ENCODE results near the gene AP1G1.

AP1G1 gene

GRCh38 chr16:71778780-71779179, 29.9 kb downstream of the AP1G1 start:
- H3K4me1 ChIP-seq (ENCODE audit: insufficient read depth, low read length), result no peaks in the 10 kb centered on the region
- H3K9ac ChIP-seq (ENCODE audit: low read depth, low read length), result no peak overlapping the region
- H3K4me3 ChIP-seq (ENCODE audit: low read length), result no peak overlapping the region
- peaks cover 41% of the 10 kb centered on the region for H3K36me3 ChIP-seq (ENCODE audit: insufficient read depth, low read depth, low read length)
- H3K9me3 ChIP-seq (ENCODE audit: insufficient read depth, low read depth, low read length), result no peaks in the 10 kb centered on the region
- no peak overlapping the region for H3K27ac ChIP-seq (ENCODE audit: low read length)
- H3K27me3 ChIP-seq (ENCODE audit: insufficient read depth, low read length), result no peaks in the 10 kb centered on the region

GRCh38 chr16:71777329-71777728, 31.3 kb downstream of the AP1G1 start:
- H3K27ac ChIP-seq (ENCODE audit: low read length), result no peak overlapping the region
- H3K9me3 ChIP-seq (ENCODE audit: insufficient read depth, low read depth, low read length), result no peaks in the 10 kb centered on the region
- no peak overlapping the region for H3K4me3 ChIP-seq (ENCODE audit: low read length)
- H3K9ac ChIP-seq (ENCODE audit: low read depth, low read length), result no peak overlapping the region
- peaks cover 48% of the 10 kb centered on the region for H3K36me3 ChIP-seq (ENCODE audit: insufficient read depth, low read depth, low read length)
- H3K4me1 ChIP-seq (ENCODE audit: insufficient read depth, low read length), result no peaks in the 10 kb centered on the region
- no peaks in the 10 kb centered on the region for H3K27me3 ChIP-seq (ENCODE audit: insufficient read depth, low read length)

DNA sequence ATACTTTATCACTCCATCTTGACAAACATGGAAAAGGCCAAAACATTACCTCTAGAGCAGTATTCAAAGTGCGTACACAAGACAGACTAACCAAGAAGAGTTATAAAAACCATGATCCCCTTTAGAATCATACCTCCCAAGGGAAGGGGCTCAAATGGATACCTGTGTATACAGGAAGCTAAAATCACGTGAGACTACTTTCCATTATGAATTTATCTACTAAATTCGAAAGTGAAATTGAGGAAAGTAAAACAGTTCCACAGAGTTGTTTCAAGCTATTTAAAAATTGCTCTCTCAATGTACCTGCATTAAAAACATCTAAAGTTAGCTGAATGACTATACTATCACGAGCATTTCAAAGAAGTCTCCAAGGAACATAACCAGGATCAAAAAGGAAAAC, 32.7 kb downstream of the AP1G1 start:
- H3K9ac ChIP-seq (ENCODE audit: low read depth, low read length), result no peak overlapping the region
- H3K9me3 ChIP-seq (ENCODE audit: insufficient read depth, low read depth, low read length), result no peaks in the 10 kb centered on the region
- H3K36me3 ChIP-seq (ENCODE audit: insufficient read depth, low read depth, low read length), result peaks cover 49% of the 10 kb centered on the region
- no peak overlapping the region for H3K4me3 ChIP-seq (ENCODE audit: low read length)
- no peaks in the 10 kb centered on the region for H3K27me3 ChIP-seq (ENCODE audit: insufficient read depth, low read length)
- H3K4me1 ChIP-seq (ENCODE audit: insufficient read depth, low read length), result no peaks in the 10 kb centered on the region
- no peak overlapping the region for H3K27ac ChIP-seq (ENCODE audit: low read length)

DNA sequence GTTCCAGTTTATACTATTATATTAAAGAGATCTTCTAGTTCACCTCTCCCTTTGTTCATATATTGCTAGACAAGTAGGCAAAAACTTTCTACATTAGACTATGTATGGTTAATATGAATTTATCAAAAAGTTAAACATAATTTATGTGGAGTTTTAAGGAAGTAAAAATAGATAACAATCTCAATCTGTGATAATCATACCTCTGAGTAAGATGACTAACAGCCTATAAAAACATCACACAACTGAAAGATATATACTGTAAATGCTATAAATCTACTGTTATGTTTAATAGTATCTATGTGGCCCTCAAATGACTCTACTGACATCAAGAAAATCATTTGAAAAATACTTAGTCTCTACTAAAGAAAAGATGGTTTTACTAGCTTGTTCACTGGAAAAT, 37.1 kb downstream of the AP1G1 start:
- H3K4me3 ChIP-seq (ENCODE audit: low read length), result no peak overlapping the region
- H3K36me3 ChIP-seq (ENCODE audit: insufficient read depth, low read depth, low read length), result peaks cover 66% of the 10 kb centered on the region
- no peaks in the 10 kb centered on the region for H3K27me3 ChIP-seq (ENCODE audit: insufficient read depth, low read length)

DNA sequence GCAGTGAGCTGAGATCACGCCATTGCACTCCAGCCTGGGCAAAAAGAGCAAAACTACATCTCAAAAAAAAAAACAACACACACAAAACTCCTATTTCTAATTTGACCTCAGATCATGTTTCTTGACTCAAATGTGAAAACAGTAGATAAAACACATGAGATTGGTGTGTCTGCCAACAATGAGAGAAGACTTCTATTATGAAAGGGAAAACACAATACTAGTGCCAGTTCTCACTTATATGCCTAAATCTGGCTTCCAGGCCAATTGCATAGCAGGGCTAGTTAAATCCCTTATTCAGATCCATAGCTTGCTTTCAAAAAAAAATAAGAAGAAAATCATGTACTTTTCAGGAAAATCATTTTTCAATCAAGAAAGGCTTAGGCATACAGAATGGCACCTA, 39.4 kb downstream of the AP1G1 start:
- Histone ChIP-seq H3K36me3 (ENCODE audit: insufficient read depth, low read depth, low read length) (peaks cover 69% of the 10 kb centered on the region), H3K4me1 (ENCODE audit: insufficient read depth, low read length) (no peaks in the 10 kb centered on the region), H3K9ac (ENCODE audit: low read depth, low read length) (no peak overlapping the region), H3K4me3 (ENCODE audit: low read length) (no peak overlapping the region), H3K27ac (ENCODE audit: low read length) (no peak overlapping the region), H3K27me3 (ENCODE audit: insufficient read depth, low read length) (no peaks in the 10 kb centered on the region), H3K9me3 (ENCODE audit: insufficient read depth, low read depth, low read length) (no peaks in the 10 kb centered on the region)

More for the DNA sequence above, 37.1 kb downstream of the AP1G1 start:
- Histone ChIP-seq H3K4me1 (ENCODE audit: insufficient read depth, low read length) (no peaks in the 10 kb centered on the region), H3K9ac (ENCODE audit: low read depth, low read length) (no peak overlapping the region), H3K9me3 (ENCODE audit: insufficient read depth, low read depth, low read length) (no peaks in the 10 kb centered on the region), H3K27ac (ENCODE audit: low read length) (no peak overlapping the region)

- Histone ChIP-seq H3K9me3 (ENCODE audit: insufficient read depth, low read depth, low read length) (no peaks in the 10 kb centered on the region), H3K27ac (ENCODE audit: low read length) (no peak overlapping the region), H3K9ac (ENCODE audit: low read depth, low read length) (no peak overlapping the region), H3K4me3 (ENCODE audit: low read length) (no peak overlapping the region), H3K36me3 (ENCODE audit: insufficient read depth, low read depth, low read length) (peaks cover 72% of the 10 kb centered on the region), H3K27me3 (ENCODE audit: insufficient read depth, low read length) (no peaks in the 10 kb centered on the region), H3K4me1 (ENCODE audit: insufficient read depth, low read length) (no peaks in the 10 kb centered on the region)
Measured at GRCh38 chr16:71767060-71767900, 41.4 kb downstream of the AP1G1 start.

- no peak overlapping the region for H3K9ac ChIP-seq (ENCODE audit: low read depth, low read length)
- no peak overlapping the region for H3K4me3 ChIP-seq (ENCODE audit: low read length)
- H3K27ac ChIP-seq (ENCODE audit: low read length), result no peak overlapping the region
- no peaks in the 10 kb centered on the region for H3K4me1 ChIP-seq (ENCODE audit: insufficient read depth, low read length)
- no peaks in the 10 kb centered on the region for H3K9me3 ChIP-seq (ENCODE audit: insufficient read depth, low read depth, low read length)
- H3K36me3 ChIP-seq (ENCODE audit: insufficient read depth, low read depth, low read length), result peaks cover 77% of the 10 kb centered on the region
- no peaks in the 10 kb centered on the region for H3K27me3 ChIP-seq (ENCODE audit: insufficient read depth, low read length)
Measured at GRCh38 chr16:71762186-71762585, 46.4 kb downstream of the AP1G1 start.

GRCh38 chr16:71761097-71761496, 47.5 kb downstream of the AP1G1 start:
- Histone ChIP-seq H3K9me3 (ENCODE audit: insufficient read depth, low read depth, low read length) (no peaks in the 10 kb centered on the region), H3K27ac (ENCODE audit: low read length) (no peak overlapping the region), H3K9ac (ENCODE audit: low read depth, low read length) (no peak overlapping the region), H3K36me3 (ENCODE audit: insufficient read depth, low read depth, low read length) (peaks cover 85% of the 10 kb centered on the region), H3K4me3 (ENCODE audit: low read length) (no peak overlapping the region), H3K4me1 (ENCODE audit: insufficient read depth, low read length) (no peaks in the 10 kb centered on the region), H3K27me3 (ENCODE audit: insufficient read depth, low read length) (no peaks in the 10 kb centered on the region)

DNA sequence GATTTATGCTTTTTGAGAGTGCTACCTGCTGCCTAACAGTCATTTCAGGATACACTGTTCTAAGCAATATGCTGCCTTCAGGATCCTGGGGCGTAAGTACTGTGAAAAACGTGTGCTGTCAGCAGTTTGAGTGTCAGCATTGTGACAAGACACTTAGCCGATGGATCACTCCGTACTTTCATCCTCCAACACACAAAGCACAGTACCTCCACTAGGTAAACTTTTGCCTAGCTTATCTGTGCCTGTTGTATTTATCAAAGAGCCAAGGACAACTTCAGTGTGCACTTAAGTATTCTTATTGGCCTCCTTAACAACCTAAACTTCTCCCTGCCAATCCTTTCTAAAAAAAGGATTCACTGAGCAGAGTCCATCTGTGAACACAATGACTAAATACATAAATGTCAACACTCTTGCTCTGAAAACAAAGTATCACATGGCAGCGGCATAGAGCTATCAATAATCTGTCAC, 50.3 kb downstream of the AP1G1 start:
- H3K9me3 ChIP-seq (ENCODE audit: insufficient read depth, low read depth, low read length), result no peaks in the 10 kb centered on the region
- H3K4me1 ChIP-seq (ENCODE audit: insufficient read depth, low read length), result no peaks in the 10 kb centered on the region
- H3K36me3 ChIP-seq (ENCODE audit: insufficient read depth, low read depth, low read length), result peaks cover 90% of the 10 kb centered on the region
- no peak overlapping the region for H3K4me3 ChIP-seq (ENCODE audit: low read length)
- H3K27ac ChIP-seq (ENCODE audit: low read length), result no peak overlapping the region
- H3K9ac ChIP-seq (ENCODE audit: low read depth, low read length), result no peak overlapping the region
- no peaks in the 10 kb centered on the region for H3K27me3 ChIP-seq (ENCODE audit: insufficient read depth, low read length)

- Histone ChIP-seq H3K4me3 (ENCODE audit: low read length) (no peak overlapping the region), H3K4me1 (ENCODE audit: insufficient read depth, low read length) (no peaks in the 10 kb centered on the region), H3K36me3 (ENCODE audit: insufficient read depth, low read depth, low read length) (peaks cover 83% of the 10 kb centered on the region), H3K27me3 (ENCODE audit: insufficient read depth, low read length) (no peaks in the 10 kb centered on the region), H3K9me3 (ENCODE audit: insufficient read depth, low read depth, low read length) (no peaks in the 10 kb centered on the region), H3K27ac (ENCODE audit: low read length) (no peak overlapping the region), H3K9ac (ENCODE audit: low read depth, low read length) (no peak overlapping the region)
Measured at GRCh38 chr16:71754652-71755051, 54.0 kb downstream of the AP1G1 start.

- H3K4me1 ChIP-seq (ENCODE audit: insufficient read depth, low read length), result no peaks in the 10 kb centered on the region
- H3K9me3 ChIP-seq (ENCODE audit: insufficient read depth, low read depth, low read length), result no peaks in the 10 kb centered on the region
- no peak overlapping the region for H3K9ac ChIP-seq (ENCODE audit: low read depth, low read length)
- peaks cover 87% of the 10 kb centered on the region for H3K36me3 ChIP-seq (ENCODE audit: insufficient read depth, low read depth, low read length)
- no peaks in the 10 kb centered on the region for H3K27me3 ChIP-seq (ENCODE audit: insufficient read depth, low read length)
- H3K4me3 ChIP-seq (ENCODE audit: low read length), result no peak overlapping the region
- no peak overlapping the region for H3K27ac ChIP-seq (ENCODE audit: low read length)
Measured at GRCh38 chr16:71754108-71754507, 54.5 kb downstream of the AP1G1 start.

DNA sequence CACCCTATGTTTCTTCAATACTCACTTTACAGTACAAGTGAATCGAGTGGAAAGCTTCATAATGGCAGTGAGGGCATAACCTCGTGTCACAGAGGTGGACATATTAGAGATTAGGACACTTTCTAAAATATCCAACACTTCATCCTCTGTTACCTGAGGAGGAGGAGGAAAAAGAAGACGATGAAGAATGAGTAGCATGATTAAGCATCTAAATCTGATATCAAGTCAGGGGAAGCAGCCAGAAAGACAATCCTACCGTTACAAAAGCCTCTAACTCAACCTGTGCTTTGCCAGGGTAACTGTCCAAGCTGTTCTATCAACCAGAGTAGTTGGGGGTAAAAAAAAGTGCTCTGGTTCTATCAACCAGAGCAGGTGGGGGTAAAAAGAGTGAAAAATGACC, 60.4 kb downstream of the AP1G1 start:
- Histone ChIP-seq H3K27me3 (ENCODE audit: insufficient read depth, low read length) (no peaks in the 10 kb centered on the region), H3K9ac (ENCODE audit: low read depth, low read length) (no peak overlapping the region), H3K36me3 (ENCODE audit: insufficient read depth, low read depth, low read length) (peaks cover 84% of the 10 kb centered on the region), H3K4me3 (ENCODE audit: low read length) (no peak overlapping the region), H3K9me3 (ENCODE audit: insufficient read depth, low read depth, low read length) (no peaks in the 10 kb centered on the region), H3K4me1 (ENCODE audit: insufficient read depth, low read length) (no peaks in the 10 kb centered on the region), H3K27ac (ENCODE audit: low read length) (no peak overlapping the region)

Data from iPS-20b (cell line).